H1 (cell line): Measurements from ENCODE around the gene CSF1.

Experiments
- ATF3 ChIP-seq: IDR thresholded peaks from 2 replicates; pipeline ENCODE4 v1.6.1; 2011; ENCODE audit warnings: low read depth, mild to moderate bottlenecking, low read length; ENCODE audit not compliant: insufficient read depth
- BRCA1 ChIP-seq: IDR thresholded peaks from 2 replicates; pipeline ENCODE4 v1.6.1; 2012; ENCODE audit warnings: low read depth, low read length, improper control_type of control experiment
- CTCF ChIP-seq, 3 experiments: IDR thresholded peaks; 1 replicate in 2 of 3; 2 replicates in 1 of 3; pipeline versions ENCODE4 v1.5.1 to v1.6.1; 2011; ENCODE audit warnings: low read length in 3 of 3, mild to moderate bottlenecking in 3 of 3, inconsistent platforms in 2 of 3, low read depth in 1 of 3, moderate library complexity in 1 of 3; ENCODE audit not compliant: insufficient read depth in 1 of 3; ENCODE audit errors: control extremely low read depth in 1 of 3
- EZH2 ChIP-seq: fragments of 200-600 bp; sonication (generic); IDR thresholded peaks from 2 replicates; pipeline ENCODE4 v1.7.1; 2012; ENCODE audit warnings: low read depth, mild to moderate bottlenecking, moderate library complexity, low read length, inconsistent platforms; ENCODE audit not compliant: severe bottlenecking
- HDAC6 ChIP-seq: IDR thresholded peaks from one replicate; pipeline ENCODE4 v1.7.1; 2012; ENCODE audit warnings: low read depth, mild to moderate bottlenecking, inconsistent platforms, low read length, moderate library complexity
- KDM1A ChIP-seq: fragments of 200-600, 300-600 bp; sonication (generic); IDR thresholded peaks from 2 replicates; pipeline ENCODE4 v1.7.1; 2016; ENCODE audit warnings: mild to moderate bottlenecking, low read length, borderline replicate concordance
- NANOG ChIP-seq: IDR thresholded peaks from 2 replicates; pipeline ENCODE4 v1.6.1; 2011; ENCODE audit warnings: low read length, low read depth, mild to moderate bottlenecking, inconsistent platforms; ENCODE audit not compliant: insufficient read depth, poor library complexity, severe bottlenecking
- POLR2AphosphoS5 ChIP-seq: IDR thresholded peaks from 2 replicates; pipeline ENCODE4 v1.6.1; 2011; ENCODE audit warnings: low read depth, low read length
- RBBP5 ChIP-seq: IDR thresholded peaks from 2 replicates; pipeline ENCODE4 v1.7.1; 2012; ENCODE audit warnings: low read depth, mild to moderate bottlenecking, inconsistent platforms, low read length, moderate library complexity, borderline replicate concordance
- SAP30 ChIP-seq: fragments of 300-600 bp; sonication (generic); IDR thresholded peaks from 2 replicates; pipeline ENCODE4 v1.7.1; 2012; ENCODE audit warnings: low read length, moderate library complexity, mild to moderate bottlenecking, inconsistent platforms; ENCODE audit not compliant: insufficient read depth, insufficient replicate concordance
- SUZ12 ChIP-seq: fragments of 200-600 bp; sonication (generic); IDR thresholded peaks from 2 replicates; pipeline ENCODE4 v1.6.1; 2012; ENCODE audit warnings: mild to moderate bottlenecking, inconsistent platforms, low read length, moderate library complexity, mixed read lengths
- TAF1 ChIP-seq: IDR thresholded peaks from 2 replicates; pipeline ENCODE4 v1.6.1; 2011; ENCODE audit warnings: mild to moderate bottlenecking, low read depth, low read length
- TCF12 ChIP-seq: IDR thresholded peaks from 2 replicates; pipeline ENCODE4 v1.6.1; 2011; ENCODE audit warnings: low read depth, mild to moderate bottlenecking, low read length

GRCh38 chr1:109950038-109950437 is 39.4 kb downstream of the CSF1 start:
- no peak for TF ChIP-seq BRCA1
- no peak for TF ChIP-seq CTCF (IDR thresholded peaks at IDR 0.05; ENCODE audit: control extremely low read depth in 1 of 3, insufficient read depth in 1 of 3, low read depth in 1 of 3, low read length in 3 of 3)
- no peak for TF ChIP-seq NANOG
- TF ChIP-seq POLR2AphosphoS5, result no peak
- no peak for TF ChIP-seq TCF12
- TF ChIP-seq SUZ12, result no peak
- no peak for TF ChIP-seq EZH2
- no peak for TF ChIP-seq ATF3
- TF ChIP-seq TAF1, result no peak
- TF ChIP-seq SAP30, result no peak
- no peak for TF ChIP-seq KDM1A
- TF ChIP-seq HDAC6, result no peak
- no peak for TF ChIP-seq RBBP5
